Measurements from ENCODE around the gene ORM2.
"Not testable (repeated sequence)": the region's sequence is repeated elsewhere in the genome, so short reads cannot be mapped to it uniquely, and the experiment has no call there.

ORM2 gene

DNA sequence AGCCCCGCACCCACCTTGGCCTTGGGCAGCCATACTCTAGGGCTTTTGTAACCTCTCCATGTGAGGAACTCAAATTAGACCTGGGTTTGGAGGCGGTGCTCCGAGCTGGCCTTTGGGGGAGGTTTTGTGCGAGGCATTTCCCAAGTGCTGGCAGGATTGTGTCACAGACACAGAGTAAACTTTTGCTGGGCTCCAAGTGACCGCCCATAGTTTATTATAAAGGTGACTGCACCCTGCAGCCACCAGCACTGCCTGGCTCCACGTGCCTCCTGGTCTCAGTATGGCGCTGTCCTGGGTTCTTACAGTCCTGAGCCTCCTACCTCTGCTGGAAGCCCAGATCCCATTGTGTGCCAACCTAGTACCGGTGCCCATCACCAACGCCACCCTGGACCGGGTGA, at the start of gene ORM2:
ORM2 (plus strand) TSS at position 245 of the 398 bp plus-strand sequence; CDS start at position 281, 36 bp downstream.
- FAIRE-seq; DNase-seq (ENCODE audit: low spot score): not testable (repeated sequence)

DNA sequence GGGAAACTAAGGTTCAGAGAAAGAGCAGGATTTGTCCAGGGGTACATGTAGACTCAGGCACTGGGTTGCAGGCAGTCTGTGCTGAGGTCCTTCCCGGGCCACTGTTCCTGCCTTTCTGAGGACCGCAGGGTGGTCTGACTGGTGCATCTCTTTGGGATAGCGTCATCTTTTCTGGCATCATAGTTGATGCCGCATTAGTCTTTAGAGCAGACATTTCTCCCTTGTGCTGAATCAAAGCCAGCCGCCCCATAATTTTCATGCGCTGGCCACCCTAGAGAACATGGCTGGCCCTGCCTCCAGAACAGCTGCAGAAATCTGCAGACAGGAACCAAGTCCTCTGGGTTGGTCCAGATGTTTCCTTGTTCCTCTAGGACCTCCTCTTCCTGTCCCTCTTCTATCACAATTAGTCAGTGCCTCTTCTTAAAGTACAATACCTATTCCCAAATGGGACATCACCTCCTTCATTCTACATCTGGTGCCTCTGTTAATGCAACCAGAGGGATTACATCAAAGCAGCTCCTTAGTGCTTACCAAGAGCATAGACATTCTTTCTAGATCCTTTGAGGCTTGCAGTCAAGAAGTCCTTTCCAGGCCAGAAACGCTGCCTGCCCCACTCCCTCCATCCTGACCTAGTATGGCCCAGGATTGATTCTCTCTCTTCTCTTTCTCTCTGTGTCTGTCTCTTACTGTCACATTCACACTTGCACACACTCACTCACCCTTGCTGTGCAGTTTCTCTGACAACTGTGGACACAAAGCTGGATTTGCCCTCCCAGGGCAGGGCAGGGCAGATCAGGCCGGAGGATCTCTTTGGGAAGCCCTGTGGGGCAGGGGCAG, 48.8 kb upstream of the ORM2 start:
- FAIRE-seq, result no peak
- DNase-seq (ENCODE audit: low spot score), result no peak

DNA sequence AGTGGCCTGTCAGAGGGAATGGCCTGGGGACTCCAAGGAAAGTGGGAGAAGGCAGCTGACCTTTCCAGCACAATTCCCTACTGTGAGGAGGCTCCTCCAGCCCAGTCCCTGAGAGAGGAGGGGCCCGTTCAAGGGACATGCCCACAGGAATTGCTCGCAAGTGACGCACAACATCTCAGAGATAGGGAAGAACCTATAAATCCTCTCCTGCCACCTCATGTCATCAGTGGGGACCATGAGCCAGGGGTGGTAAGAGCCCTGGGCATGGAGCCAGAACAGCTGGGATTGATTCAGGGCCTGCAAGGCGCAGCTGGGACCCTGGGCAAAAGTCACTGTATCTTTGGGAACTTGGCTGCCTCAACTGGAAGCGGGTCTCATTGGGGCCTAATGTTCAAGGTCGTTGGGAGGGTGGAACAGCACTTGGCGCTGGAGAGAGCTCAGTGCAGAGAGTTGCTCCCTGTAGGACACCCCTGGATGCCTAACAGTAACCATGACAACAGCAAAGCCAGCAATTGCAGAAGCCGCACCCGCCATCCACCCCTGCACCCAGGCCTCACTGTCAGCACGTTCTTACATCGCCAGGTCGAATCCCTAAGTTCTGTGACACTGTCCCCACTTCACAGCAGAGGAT, 48.1 kb upstream of the ORM2 start:
- FAIRE-seq, result no peak
- no peak for DNase-seq (ENCODE audit: low spot score)

DNA sequence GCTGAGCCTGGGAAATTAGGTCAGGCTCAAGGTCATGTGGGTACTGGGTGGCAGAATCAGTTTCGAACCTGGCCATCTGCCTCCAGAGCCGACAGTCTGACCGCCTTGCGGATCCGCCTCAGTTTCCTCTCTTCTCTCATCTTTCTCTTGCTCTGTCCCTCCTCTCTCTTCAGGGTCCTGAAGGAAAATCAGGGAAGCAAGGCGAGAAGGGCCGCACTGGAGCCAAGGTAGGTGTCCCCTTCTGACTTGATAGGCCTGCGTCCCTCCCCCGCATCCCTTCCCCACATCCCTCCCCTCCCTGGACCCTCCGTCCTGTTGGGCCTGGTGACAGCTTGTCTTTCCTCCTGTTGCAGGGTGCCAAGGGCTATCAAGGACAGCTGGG, 47.6 kb upstream of the ORM2 start:
- no peak for FAIRE-seq
- no peak for DNase-seq (ENCODE audit: low spot score)

DNA sequence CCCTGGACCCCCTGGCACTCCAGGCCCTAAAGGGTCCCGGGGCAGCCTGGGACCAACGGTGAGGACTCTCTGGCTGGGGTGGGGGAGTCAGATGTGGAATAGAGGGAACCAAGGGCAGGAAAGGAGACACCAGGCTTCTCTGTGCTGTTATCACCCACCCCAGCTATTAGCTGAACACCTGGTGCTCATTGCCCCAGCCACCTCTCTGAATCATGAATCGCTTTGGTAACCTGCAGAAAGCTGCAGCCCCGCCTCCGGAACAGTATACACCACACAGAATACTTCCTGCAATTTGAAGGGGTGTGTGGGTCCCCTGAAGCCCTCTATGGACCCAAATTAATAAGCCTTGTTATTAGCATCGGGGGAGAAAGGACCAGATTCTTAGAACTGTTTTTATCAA, 47.2 kb upstream of the ORM2 start:
- FAIRE-seq, result no peak
- DNase-seq (ENCODE audit: low spot score), result no peak

DNA sequence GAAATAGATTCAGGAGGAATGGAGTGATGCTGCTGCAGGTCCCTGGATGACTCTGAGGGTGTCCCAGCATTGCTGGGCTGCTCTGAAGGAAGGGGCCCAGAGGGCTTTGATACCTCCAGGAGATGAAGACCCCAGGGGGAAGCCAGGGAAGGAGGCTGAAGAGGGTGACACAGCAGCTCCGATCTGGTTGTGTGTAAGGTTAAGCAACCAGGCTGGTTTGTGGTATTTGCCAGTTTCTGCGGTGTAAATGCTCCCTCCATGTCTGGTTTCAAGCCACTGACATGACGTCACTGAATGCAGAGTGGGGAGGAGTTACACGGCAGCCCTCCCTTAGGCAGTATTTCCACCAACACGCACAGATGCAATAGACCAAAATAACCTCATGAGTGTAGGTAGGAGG, 46.7 kb upstream of the ORM2 start:
- no peak for DNase-seq (ENCODE audit: low spot score)
- FAIRE-seq, result no peak

DNA sequence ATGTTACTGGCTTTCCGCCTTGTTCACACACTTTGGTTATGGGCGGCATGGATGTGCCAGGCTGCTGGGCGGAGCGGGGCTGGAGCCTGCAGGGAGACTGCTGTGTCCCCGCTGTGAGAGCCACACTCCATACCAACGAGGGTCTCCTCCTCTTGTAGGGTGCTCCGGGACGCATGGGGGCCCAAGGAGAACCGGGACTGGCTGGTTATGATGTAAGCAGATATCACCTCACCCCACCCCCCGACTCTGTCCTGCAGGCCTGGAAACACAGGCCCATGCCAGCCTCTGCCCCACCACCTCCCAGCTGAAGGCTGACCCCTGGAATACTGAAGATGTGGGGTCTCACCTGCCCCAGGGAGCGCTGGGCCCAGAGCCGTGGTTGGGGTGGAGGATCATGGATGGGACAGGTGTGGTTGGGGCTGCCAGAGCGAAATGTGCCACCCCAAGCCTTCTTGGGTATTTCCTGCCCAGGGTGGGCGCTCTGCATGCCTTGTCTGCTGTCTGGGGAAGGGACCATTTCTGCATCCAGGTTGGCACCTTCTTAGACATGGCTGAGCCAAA, 46.0 kb upstream of the ORM2 start:
- no peak for FAIRE-seq

DNA sequence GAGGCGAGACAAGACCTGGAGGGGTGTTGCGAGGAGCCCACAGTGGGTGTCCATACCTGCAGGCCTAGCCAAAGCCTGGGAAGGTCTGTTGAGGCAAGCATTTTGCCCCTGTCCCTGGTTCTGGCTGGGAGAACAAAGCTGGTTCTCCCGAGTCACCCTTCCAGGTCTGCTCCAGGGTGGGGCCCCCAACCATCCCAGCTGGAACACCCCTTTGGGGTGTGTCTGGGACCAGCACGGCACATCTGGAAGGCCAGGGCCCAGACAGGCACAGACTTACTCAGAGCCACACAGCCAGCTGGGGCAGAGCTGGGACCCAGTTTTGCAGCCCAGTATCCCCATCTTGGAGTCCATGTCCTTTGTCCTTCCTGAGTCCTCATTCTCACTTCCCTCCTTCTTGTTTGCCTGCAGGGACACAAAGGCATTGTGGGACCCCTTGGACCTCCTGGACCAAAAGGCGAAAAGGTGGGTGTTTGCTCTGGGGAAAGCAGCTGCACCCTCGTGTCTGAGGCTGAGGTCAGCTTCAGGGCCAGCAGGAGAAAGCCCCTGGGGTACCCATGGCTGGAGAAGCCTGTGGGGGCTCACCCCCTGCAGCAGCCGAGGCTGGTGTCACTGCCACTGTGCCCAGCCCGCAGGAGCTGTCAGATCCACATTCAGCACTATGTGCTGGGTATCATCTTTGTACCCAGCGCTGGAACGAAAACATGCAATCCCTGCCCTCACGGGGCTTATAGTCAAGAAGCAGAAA, 45.2 kb upstream of the ORM2 start:
- DNase-seq (ENCODE audit: low spot score) (no peak), FAIRE-seq (no peak)

More for the DNA sequence above, 46.0 kb upstream of the ORM2 start:
- no peak for DNase-seq (ENCODE audit: low spot score)

DNA sequence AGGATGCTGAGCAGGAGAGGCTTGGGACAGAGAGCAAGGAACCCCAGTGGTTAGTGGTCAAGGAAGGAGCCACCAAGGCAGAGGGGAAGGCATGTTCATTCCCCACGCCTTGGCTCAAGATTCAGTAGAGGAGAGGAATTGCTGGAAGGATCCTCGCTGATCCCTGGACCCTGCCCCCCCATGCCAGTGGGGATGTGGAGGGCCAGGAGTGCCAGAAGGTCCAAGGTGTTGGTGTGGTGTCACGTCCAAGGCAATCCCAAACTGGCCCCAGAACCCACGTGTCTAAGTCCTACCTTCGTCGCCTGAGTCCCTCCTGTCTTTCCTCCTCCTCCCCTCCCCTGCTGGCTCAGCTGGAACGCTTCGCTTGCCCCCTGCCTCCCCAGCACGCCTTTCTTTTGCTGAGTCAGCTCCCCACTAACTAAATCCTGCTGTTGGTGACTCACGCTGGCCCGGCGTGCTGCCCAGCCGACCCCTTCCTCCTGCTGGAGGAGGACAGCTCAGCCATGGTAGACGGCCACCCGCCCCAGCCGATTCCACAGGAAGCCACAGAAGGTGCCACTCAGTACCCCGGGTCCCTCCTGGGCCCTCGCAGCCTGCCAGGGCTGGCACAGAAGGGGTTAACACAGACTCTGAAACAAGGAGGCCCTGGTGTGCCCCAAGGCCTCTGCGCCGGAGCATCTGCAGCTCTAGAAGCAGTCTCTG, 44.4 kb upstream of the ORM2 start:
- FAIRE-seq (peak; percentile 86), DNase-seq (ENCODE audit: low spot score) (peak; percentile 82)

DNA sequence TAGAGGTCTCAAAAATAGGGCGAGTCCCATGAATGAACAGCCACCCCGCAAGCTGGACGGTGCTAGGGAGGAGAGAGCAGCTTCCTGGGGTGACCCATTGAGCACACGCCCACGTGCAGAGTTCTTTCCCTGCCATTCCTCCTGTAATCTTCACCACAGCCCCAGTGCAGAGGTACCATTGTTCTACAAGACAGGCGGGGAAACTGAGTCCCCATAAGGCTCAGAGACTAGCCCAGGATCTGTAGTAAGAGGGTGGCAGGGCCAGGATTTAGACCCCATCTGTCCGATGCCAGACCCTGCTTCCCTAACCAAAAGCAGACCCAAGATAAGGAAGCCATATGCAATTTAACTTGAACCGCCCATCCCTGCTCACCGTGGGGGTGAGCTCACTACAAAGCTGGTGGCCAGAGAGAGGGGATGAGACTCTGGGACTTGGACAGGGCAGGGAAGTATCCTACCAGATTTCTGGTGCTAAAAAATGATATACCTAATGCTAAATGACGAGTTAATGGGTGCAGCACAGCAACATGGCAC, 43.5 kb upstream of the ORM2 start:
- FAIRE-seq (no peak), DNase-seq (ENCODE audit: low spot score) (no peak)

DNA sequence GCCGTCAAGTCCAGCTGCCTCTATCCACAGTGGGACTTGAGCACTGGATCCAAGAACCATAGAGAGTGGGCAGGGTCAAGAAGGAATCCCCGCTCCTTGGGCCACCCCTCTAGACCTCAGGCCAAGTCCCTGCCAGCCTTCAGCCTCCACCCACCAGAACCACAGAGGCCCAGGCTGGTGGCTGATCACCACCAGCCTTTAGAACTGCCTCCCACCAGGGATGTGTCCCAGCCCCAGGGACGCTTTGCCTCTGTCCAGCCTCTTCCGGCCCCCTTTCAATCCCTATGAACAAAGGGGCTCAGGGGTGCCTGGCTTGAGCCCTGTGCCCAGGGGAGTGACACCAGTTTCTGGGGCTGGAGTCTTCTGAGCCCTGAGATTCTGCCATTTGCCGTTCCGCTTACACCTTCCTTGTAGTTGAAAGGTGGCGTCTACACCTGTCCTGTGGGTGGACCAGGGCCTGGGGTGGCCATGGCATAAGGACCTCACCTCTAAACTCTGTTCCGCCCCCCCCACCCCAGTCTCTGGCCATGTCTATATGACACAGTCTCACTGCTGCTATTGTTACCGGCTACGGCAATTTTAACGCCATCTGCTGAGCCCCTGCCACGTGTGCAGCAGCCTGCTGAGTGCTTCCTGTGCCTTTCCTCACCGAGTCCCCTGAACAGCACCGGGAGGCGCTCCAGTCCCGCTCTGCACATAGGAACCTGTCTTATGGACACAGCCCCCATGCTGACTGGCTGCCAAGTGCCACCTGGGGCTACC, 42.5 kb upstream of the ORM2 start:
- FAIRE-seq (no peak), DNase-seq (ENCODE audit: low spot score) (no peak)

DNA sequence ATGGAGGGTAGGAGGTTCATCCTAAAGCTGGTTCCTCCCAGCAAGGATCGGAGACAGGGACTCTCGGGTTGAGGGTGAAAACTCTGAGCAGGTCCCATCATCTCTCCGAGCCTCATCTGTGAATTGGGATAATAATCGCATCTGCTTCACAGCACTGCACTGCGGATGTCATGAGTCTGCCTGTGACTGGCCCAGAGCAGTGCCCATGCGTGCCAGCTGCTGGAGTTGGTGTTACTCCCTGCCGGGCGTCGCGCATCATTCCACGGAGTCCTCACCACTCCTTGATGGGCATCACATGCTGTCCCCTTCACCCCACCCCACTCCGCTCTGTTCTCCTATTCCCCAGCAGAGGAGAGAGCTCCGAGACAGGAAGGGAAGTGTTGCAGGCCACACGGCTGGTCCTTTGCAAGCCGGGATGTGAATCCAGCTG, 41.9 kb upstream of the ORM2 start:
- no peak for FAIRE-seq
- DNase-seq (ENCODE audit: low spot score), result no peak

DNA sequence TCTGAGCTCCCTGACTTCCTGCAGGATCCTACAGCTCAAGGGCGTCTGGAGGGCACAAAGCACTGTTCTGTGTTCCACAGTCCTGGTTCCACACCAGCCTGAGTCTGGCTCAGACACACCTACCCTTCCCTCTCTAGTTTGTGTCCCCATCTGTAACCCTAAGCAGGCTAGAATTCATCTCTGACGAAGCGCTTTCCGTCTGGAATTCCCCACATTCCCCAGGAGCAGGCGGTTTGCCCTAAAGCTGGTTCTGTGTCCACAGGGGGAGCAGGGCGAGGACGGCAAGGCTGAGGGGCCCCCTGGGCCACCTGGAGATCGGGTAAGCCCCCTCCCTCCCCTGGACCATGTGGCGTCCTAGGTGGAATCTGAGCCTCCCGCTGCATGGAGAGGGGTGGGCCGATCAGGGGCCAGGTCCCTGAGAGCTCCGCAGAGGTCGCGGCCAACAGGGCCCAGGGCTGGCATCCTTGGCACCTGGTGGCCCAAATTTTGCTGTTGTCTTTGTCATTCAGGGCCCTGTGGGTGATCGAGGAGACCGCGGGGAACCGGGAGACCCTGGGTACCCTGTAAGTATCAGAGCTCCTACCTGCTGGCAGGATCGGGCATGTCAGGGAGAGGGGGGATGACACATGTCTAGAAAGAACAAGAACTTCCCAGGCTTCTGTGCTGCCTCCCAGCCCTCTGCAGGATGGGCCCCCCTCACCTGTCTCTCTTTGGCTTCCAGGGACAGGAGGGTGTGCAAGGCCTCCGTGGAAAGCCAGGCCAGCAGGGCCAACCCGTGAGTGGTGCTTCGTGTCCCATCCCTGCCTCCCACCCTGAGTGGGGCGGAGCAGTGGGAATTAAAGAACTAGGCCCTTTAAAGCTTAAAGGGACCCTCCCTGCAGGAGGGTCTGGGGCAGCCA, 41.2 kb upstream of the ORM2 start:
- FAIRE-seq (no peak), DNase-seq (ENCODE audit: low spot score) (peak; percentile 35)

DNA sequence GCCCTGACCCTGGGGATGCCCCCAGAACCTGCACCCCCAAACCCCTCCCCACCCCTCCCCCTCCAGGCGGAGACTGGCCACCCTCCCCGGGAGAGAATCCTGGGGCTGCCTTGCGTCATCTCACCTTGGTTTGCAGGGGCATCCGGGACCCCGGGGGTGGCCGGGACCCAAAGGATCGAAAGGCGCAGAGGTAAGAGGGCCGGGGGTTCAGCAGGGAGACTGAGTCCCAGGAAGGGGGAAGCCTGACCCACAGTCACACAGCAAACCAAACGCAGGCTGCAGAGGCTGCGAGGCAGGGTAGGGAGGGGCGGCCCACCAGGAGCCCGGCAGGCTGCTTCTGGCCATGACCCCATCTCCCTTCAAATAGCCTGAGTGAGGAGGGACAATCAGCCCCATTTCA, 40.6 kb upstream of the ORM2 start:
- DNase-seq (ENCODE audit: low spot score) (no peak), FAIRE-seq (no peak)

DNA sequence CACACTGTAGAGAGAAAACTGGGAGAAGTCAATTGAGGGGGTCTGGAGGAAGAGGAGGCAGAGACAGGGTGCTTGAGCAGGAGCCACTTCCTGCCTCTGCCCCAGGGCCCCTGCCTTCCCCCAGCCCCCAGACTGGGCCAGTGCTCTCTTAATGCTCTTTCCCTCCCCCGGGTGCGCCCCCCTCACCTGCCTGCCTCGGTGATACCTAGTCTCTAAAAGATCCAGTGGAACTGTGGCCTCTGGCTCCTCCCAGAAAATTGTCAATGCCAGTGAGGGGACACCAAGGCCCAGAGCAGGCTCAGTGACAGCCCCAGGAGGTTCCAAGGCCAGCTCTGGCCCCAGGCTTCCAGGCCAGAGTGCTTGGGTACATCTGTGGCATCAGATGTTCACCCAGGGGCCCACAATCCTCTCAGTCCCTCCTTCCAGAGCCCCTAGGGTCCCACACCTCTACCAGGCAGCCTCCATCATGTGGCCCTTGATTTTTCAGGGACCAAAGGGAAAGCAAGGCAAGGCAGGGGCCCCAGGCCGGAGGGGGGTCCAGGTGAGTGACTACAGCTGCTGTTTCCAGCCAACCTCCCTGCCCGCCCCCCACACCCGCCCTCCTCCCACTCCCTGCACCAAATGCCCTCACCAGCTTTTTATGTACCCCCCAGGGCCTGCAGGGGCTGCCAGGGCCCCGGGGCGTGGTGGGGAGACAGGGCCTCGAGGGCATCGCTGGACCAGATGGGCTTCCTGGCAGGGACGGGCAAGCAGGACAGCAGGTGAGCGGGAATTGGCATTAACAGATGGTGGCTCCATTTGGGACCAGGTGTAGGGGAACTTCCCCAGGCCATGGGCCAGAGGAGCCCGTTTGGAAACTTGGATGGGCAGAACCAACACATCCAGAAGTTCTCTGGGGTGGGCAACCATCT, 39.8 kb upstream of the ORM2 start:
- FAIRE-seq, result no peak
- DNase-seq (ENCODE audit: low spot score), result no peak

DNA sequence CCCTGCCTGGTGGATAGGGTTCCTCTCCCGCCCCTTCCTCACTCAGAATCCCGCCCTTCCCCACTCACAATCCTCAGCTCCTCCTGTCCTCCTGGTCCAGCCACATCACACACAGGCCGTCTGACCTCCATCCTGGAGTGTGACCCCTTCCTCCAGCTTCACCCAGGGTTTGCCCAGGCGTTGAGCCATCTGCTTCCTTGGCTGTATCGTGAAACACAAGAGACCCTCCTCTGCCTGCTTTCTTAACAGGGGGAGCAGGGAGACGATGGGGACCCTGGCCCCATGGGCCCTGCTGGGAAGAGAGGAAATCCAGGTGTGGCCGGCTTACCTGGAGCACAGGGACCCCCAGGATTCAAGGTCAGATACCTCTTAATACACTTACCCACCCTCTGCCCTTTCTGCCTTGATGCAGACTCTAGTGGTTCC, 39.1 kb upstream of the ORM2 start:
- no peak for FAIRE-seq
- no peak for DNase-seq (ENCODE audit: low spot score)

DNA sequence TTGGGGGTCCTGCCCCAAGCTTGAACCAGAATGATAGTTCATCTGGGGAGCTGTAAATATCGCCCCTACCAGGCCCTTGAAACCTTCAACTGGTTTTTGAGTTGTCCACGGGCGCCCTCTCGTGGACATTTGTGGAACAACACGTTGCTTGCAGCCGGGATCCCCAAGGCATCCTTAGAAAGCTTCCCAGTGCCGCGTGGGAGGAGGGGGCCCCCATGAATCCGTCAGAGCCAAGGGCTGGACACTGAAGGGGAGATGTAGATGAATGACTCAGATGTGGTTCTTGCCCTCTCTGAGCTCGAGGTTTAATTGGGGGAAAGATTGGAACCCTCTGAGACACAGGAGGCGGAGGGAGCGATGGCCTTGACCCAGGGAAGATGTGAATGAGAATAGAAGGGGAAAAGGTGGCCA, 38.6 kb upstream of the ORM2 start:
- FAIRE-seq, result no peak
- peak; percentile 65 for DNase-seq (ENCODE audit: low spot score)

Measured in urothelium cell line (cell line).